OCI-LY7 (cell line): ENCODE data around the gene NFATC2IP. TPM values are rescaled to one million over a fixed set of nuclear protein-coding genes. Genes with fewer than 3 reads are reported as not detected.

Experiments
- BruUV-seq: library from RNA; stranded (reverse); fragments of 400-500 nt; replicated peaks from 2 replicates; lab custom pipeline; 2021; lab: Mats Ljungman, UMichigan
- CTCF ChIA-PET: fragments of 300-600 bp; sonication (Branson Sonifier 250); formaldehyde crosslinking; loops from one replicate; lab custom pipeline; 2022; ENCODE audit warnings: antibody characterized with exemption; ENCODE audit not compliant: unreplicated experiment; lab: Charles Lee
- POLR2A ChIA-PET: fragments of 300-600 bp; sonication (Branson Sonifier 250); formaldehyde crosslinking; loops from one replicate; lab custom pipeline; 2022; ENCODE audit warnings: antibody characterized with exemption; lab: Charles Lee
- DNase-seq: peaks from one replicate; pipeline ENCODE4 v3.0.0-alpha.2; 2015; ENCODE audit warnings: low spot score
- H2AFZ ChIP-seq: fragments of 200-600 bp; sonication (generic), shearing (Covaris generic); 2 replicates; pipeline ENCODE4 v1.6.1; 2014; ENCODE audit warnings: mild to moderate bottlenecking, antibody characterized with exemption, low read length, moderate library complexity
- H3K27ac ChIP-seq: fragments of 200-600 bp; sonication (generic); 2 replicates; pipeline ENCODE4 v1.5.1; 2014; ENCODE audit warnings: mixed run types, low read depth, mild to moderate bottlenecking, moderate library complexity, low read length, inconsistent platforms; ENCODE audit not compliant: poor library complexity, severe bottlenecking
- H3K36me3 ChIP-seq: fragments of 200-600 bp; sonication (generic); 2 replicates; pipeline ENCODE4 v1.6.1; 2014; ENCODE audit warnings: mild to moderate bottlenecking, antibody characterized with exemption, low read length, moderate library complexity, mixed read lengths; ENCODE audit not compliant: insufficient read depth
- H3K4me1 ChIP-seq: fragments of 200-600 bp; sonication (generic); 2 replicates; pipeline ENCODE4 v1.5.1; 2014; ENCODE audit warnings: mild to moderate bottlenecking, low read length; ENCODE audit not compliant: insufficient read depth, poor library complexity, severe bottlenecking
- H3K4me2 ChIP-seq: fragments of 200-600 bp; sonication (generic); 2 replicates; pipeline ENCODE4 v1.6.1; 2014; ENCODE audit warnings: mild to moderate bottlenecking, low read length
- H3K4me3 ChIP-seq: fragments of 200-600 bp; sonication (generic); 2 replicates; pipeline ENCODE4 v1.5.1; 2014; ENCODE audit warnings: mild to moderate bottlenecking, low read depth, low read length; ENCODE audit not compliant: poor library complexity, severe bottlenecking
- H3K79me2 ChIP-seq: fragments of 200-600 bp; sonication (generic); 2 replicates; pipeline ENCODE4 v1.6.1; 2016; ENCODE audit warnings: low read depth, mild to moderate bottlenecking, low read length, moderate library complexity, mixed read lengths; ENCODE audit not compliant: insufficient read depth
- H3K9me2 ChIP-seq: fragments of 200-600 bp; sonication (generic); 2 replicates; pipeline ENCODE4 v1.6.1; 2016; ENCODE audit warnings: mild to moderate bottlenecking, low read length, mixed read lengths; ENCODE audit not compliant: insufficient read depth
- H3K9me3 ChIP-seq: fragments of 200-600 bp; sonication (generic); 2 replicates; pipeline ENCODE4 v1.6.1; 2014; ENCODE audit warnings: mild to moderate bottlenecking, mixed run types, low read length, mixed read lengths
- H4K20me1 ChIP-seq: fragments of 200-600 bp; sonication (generic); 2 replicates; pipeline ENCODE4 v1.6.1; 2014; ENCODE audit warnings: mild to moderate bottlenecking, antibody characterized with exemption, low read length, moderate library complexity, mixed read lengths; ENCODE audit not compliant: insufficient read depth
- EZH2phosphoT487 ChIP-seq: fragments of 200-600 bp; sonication (generic); IDR thresholded peaks from 2 replicates; pipeline ENCODE4 v1.6.1; 2018; ENCODE audit warnings: low read depth, borderline replicate concordance, mild to moderate bottlenecking, mixed run types, antibody characterized with exemption, low read length, moderate library complexity, mixed read lengths
- intact Hi-C: fragments of 100-400 bp; cut with micrococcal nuclease; formaldehyde crosslinking; loops from one replicate; pipeline ENCODE4 v1.10.0; 2022; ENCODE audit not compliant: unreplicated experiment
- total RNA-seq, 2 experiments: library from RNA; depleted of rRNA in 1 of 2; stranded (reverse); fragments of >200 nt in 1 of 2; shearing (Covaris generic) in 1 of 2; gene quantifications; 2 replicates each; pipeline ENCODE4 v1.2.3, GENCODE V29; 2014 to 2022
- TF ChIP-seq, protein P1 (sequence below): fragments of 200-600 bp; sonication (generic); conservative IDR thresholded peaks from 2 replicates; pipeline ENCODE4 v1.5.1; 2014; ENCODE audit warnings: mild to moderate bottlenecking, antibody characterized with exemption, low read length, moderate library complexity, mixed read lengths

The NFATC2IP gene
- total RNA-seq, 2 experiments from 2014 or later = 73.0 to 114 TPM

DNA sequence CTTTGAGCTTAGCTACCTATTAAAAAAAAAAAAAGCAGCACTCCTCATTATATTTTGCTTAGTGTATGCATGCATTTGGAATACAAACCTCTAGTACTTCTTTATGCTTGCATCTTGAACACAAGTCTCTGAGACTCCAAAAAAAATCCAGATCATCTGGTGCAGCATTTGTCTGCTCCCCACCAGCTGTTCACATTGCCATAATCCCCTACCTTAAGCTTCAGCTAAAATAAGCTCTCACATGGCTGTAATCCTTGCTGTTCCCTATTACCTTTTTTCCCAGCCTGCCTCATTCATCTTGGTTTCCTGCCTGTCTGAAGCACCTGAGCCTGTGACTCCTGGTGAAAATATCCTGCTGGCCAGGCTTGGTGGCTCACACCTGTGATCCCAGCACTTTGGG, 7.5 kb upstream of the NFATC2IP start:
- Histone ChIP-seq H3K79me2 (no peaks in the 10 kb centered on the region), H3K4me3 (no peak overlapping the region), H3K4me2 (no peak overlapping the region), H2AFZ (no peak overlapping the region), H3K27ac (no peak overlapping the region), H3K9me3 (no peaks in the 10 kb centered on the region), H4K20me1 (no peaks in the 10 kb centered on the region), H3K36me3 (peaks cover 16% of the 10 kb centered on the region), H3K9me2 (no peaks in the 10 kb centered on the region), H3K4me1 (peaks cover 22% of the 10 kb centered on the region)
- ChIA-PET CTCF (interaction anchor here (2.3 kb wide), 1 partner anchor 19 kb away, joined by 18 read pairs; no protein-coding TSS in a partner anchor), POLR2A (interaction anchor here (0.7 to 2.9 kb wide), 3 partner anchors 11 to 20 kb away, joined by 3 to 22 read pairs (median 7); partner anchors contain the start of gene CD19)
- no peak for DNase-seq
- no peak for TF ChIP-seq EZH2phosphoT487
- TF ChIP-seq, protein P1, sequence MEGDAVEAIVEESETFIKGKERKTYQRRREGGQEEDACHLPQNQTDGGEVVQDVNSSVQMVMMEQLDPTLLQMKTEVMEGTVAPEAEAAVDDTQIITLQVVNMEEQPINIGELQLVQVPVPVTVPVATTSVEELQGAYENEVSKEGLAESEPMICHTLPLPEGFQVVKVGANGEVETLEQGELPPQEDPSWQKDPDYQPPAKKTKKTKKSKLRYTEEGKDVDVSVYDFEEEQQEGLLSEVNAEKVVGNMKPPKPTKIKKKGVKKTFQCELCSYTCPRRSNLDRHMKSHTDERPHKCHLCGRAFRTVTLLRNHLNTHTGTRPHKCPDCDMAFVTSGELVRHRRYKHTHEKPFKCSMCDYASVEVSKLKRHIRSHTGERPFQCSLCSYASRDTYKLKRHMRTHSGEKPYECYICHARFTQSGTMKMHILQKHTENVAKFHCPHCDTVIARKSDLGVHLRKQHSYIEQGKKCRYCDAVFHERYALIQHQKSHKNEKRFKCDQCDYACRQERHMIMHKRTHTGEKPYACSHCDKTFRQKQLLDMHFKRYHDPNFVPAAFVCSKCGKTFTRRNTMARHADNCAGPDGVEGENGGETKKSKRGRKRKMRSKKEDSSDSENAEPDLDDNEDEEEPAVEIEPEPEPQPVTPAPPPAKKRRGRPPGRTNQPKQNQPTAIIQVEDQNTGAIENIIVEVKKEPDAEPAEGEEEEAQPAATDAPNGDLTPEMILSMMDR = no peak
- intact Hi-C loops = no loop called here
- no TSS peak for BruUV-seq

DNA sequence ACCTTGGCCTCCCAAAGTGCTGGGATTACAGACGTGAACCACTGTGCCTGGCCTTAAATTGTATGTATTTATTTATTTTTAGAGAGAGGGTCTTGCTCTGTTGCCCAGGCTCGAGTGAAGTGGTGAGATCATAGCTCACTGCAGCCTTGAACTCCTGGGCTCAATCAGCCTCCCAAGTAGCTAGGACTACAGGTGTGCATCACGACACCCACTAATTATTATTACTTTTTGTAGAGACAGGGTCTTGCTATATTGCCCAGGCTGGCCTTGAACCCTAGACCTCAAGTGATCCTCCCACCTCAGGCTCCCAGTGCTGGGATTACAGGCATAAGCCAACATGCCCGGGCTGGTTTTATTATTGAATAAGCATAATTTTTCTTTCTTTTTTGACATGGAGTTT, 4.1 kb upstream of the NFATC2IP start:
- Histone ChIP-seq H3K4me2 (no peak overlapping the region), H4K20me1 (peaks cover 2% of the 10 kb centered on the region; the same call in 1 of the 2 replicates), H3K4me3 (no peak overlapping the region), H3K9me3 (no peaks in the 10 kb centered on the region), H3K79me2 (peaks cover 7% of the 10 kb centered on the region), H3K4me1 (peaks cover 23% of the 10 kb centered on the region), H3K9me2 (no peaks in the 10 kb centered on the region), H3K36me3 (no peaks in the 10 kb centered on the region), H2AFZ (no peak overlapping the region), H3K27ac (no peak overlapping the region)
- POLR2A ChIA-PET = interaction anchor here (1.9 kb wide), 1 partner anchor 16 kb away, joined by 4 read pairs; no protein-coding TSS in a partner anchor
- CTCF ChIA-PET = no interaction called here
- intact Hi-C loops = no loop called here
- TF ChIP-seq, protein P1 = no peak
- TF ChIP-seq EZH2phosphoT487 = no peak
- no TSS peak for BruUV-seq
- DNase-seq = no peak

DNA sequence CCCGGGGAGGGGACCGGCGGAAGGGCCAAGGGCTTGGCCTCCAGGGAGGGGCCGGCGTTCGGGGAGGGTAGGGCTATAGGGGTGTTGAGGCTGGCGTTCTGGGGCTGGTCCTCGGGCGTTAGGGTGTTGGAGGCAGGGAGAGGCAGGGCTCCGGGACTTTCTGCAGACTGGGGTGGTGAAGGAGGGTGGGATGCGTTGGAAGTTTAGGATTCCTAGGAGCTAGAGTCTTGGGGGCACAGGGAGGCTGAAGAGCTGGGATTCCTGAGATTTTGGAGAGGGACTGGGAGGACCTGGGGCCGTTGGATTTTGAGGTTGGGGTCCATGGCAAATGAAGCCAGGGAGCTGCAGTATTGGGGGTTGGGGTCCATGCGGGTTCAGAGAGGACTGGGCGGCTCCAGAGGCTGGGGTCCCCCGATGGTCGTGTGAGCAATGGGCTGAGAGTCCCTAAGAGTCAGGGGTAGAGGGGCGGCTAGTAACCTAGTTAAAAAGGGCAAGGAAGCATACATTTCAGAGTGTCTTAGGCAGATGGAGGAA, 740 bp downstream of the NFATC2IP start:
- Histone ChIP-seq H2AFZ (peak overlapping the region; percentile 7; the same call in 1 of the 2 replicates), H3K4me1 (peaks cover 12% of the 10 kb centered on the region), H3K4me3 (peak overlapping the region; percentile 85), H3K4me2 (peak overlapping the region; percentile 89), H3K9me2 (no peaks in the 10 kb centered on the region), H4K20me1 (peaks cover 8% of the 10 kb centered on the region), H3K79me2 (peaks cover 26% of the 10 kb centered on the region), H3K36me3 (peaks cover 45% of the 10 kb centered on the region), H3K27ac (peak overlapping the region; percentile 51), H3K9me3 (no peaks in the 10 kb centered on the region)
- ChIA-PET CTCF (interaction anchor here (0.6 to 1.4 kb wide), 2 partner anchors 22 to 1881 kb away, joined by 3 to 4 read pairs; no protein-coding TSS in a partner anchor), POLR2A (interaction anchor here (0.6 to 1.3 kb wide), 3 partner anchors 104 to 760 kb away, joined by 3 to 4 read pairs (median 3); no protein-coding TSS in a partner anchor)
- TF ChIP-seq, protein P1 = no peak
- no peak for TF ChIP-seq EZH2phosphoT487
- BruUV-seq = no TSS peak
- intact Hi-C loops = no loop called here
- no peak for DNase-seq
